ENCODE measurements around the gene PTH1R.

The PTH1R gene

DNA sequence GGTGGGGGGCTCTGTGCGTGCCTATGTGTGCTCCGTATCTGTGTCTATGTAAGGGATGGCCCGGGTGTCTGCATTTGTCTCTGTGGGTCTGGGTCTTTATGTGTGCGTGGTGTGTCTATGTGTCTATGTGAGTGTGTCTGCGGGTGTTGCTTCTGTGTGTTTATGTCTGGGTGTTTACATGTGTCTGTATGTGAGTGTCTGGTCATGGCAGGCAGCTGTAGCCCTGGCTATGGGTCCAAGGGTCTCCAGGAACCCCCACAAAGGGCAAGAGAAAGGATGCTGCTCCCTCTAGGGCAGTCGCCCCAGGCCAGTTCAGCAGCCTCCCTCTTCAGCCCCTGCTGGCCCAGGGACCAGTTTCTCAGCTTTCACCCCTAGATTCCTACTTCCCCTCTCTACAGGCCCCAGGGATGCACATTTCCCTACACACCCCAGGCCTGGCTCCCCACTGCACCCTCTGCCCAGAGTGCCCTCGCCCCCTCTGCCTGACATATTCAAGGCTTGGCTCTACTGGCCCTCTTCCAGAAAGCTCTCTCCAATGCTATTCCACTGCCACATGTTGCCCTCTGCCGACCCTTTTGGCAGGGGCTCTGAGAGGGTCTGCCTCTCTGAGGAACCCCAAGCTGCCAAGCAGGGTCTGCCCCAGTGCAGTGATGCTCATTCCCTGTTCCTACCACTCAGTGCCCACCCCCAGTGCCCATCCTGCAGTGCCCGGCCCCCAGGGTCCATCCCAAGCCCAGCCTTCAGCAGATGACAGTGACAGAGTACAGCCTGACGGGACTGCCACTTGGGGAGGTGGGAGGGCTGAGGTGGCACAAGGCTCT is 13.2 kb upstream of the PTH1R start:
- DNase-seq (ENCODE audit: low read depth in 2 of 2), result no peak

DNA sequence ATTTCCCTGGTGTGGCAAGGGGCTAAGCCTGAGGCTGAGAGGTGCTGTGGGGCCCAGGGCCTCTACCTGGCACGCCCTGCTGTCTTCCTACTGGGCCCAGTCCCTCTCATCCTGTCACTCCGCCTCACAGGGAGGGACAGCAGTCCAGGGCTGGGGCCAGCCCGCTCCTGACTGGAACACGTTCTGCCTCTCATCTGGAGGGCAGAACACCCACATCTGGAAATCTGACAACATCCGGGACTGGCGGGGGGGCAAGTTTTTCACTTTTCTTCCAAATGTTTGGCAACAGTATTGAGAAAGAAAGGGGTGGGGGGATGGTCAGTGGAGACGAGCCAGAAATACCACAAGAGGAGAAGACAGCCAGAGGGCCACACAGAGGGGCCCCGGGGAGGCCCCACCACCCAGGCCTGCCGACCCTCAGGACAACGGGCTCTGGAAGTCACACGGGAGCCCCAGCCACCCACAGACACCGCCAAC is 12.5 kb upstream of the PTH1R start:
- DNase-seq (ENCODE audit: low read depth in 2 of 2), result no peak

DNA sequence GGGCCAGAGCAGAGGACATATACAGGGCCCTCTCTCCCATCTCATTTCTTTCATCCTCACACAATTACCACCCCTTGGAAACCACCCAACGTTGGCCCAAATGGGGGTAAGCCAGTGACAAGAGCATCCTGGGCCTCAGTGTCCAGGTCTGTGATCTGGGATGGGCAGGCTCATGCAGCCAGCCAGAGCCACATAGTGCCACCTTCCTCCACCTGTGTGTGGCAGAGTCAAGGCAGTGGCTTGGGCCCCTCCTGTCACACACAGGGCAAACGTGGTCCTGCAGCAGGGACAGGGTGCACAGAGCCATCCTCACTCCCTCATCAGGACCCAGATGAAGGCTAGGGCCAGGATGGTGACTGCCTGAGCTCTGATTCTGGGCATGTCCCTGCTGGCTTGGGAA is 12.0 kb upstream of the PTH1R start:
- no peak for DNase-seq (ENCODE audit: low read depth in 2 of 2)

DNA sequence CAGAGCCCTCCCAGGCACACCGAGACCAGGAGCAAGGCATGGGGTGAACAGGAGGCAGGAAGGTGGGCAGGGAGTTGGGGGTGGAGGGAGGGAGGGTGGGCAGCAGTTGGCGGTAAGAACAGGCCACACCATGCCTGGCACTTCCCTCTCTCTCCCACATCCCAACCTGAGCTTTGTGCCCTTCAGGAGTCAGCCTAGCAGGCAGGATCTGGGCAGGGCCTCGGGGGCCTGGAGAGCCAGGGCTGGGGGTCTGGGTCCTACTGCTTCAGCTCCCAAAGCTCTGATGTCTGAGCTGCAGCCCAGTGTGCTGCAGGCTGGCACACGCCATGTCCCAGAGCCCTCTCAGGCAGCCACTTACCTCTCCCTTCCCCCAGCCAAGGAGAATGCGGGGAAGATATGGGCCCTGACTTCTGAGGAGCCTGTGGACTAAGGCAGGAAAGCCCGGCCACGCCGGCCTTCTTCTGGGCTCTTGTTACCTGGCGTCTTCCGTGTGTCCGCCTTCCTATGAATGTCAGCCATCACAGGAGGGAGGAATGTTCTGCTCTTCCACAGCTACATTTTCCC is 11.4 kb upstream of the PTH1R start:
- no peak for DNase-seq (ENCODE audit: low read depth in 2 of 2)

DNA sequence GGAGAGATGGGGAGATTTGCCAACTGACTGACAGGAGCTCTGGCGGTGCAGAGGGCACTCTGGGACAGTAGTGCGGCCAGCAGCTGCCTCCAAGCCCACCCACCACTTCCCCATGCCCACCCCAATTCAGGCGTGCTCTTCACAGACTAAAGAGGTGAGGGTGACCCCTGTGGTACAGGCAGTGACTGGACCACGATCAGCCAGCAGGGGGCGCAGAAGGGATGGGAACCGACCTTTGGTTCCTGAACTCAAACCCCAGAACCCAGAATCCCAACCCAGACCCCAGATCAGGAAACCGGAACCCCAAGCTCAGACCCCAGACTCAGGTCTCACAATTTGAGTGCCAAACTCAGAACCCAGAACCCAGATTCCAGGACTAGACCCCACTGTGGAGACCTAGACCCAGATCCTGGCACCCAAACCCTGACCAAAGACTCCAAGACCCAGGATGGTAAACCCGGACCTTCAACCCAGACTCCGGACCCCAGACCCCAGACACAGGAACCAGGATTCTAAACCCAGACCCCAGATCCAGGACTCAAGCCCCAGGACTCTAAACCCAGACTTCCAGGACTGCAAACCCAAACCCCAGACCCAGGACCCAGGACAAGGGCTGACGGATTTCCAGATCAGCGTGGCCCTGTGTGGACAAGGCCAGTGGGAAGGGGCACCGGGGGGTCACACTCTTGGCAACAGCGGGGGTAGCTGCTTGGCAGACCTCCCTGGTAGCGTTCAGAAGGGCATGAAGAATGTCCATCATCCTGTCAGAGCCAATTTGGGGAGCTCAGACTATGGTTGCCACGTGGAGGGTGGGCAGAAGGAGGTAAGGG is 10.6 kb upstream of the PTH1R start:
- DNase-seq (ENCODE audit: low read depth in 2 of 2), result peak; percentile 63 to 66

DNA sequence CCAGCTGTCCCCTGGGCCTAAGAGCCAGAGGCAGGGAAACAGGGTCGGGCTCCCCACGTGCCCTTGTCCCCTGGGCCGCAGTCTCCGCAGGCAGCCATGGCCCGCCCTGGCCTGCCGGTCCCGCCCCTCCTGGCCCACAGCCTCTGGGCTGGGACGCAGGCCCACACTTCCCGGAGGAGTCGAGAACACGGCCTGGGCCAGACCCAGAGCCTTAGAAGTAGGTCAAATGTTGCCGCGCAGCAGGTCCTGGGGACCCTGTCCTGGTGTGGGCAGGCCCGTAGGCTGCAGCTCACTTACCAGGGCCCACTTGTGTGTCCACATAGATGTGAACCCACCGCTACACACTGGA is 10.0 kb upstream of the PTH1R start:
- DNase-seq (ENCODE audit: low read depth in 2 of 2), result no peak

DNA sequence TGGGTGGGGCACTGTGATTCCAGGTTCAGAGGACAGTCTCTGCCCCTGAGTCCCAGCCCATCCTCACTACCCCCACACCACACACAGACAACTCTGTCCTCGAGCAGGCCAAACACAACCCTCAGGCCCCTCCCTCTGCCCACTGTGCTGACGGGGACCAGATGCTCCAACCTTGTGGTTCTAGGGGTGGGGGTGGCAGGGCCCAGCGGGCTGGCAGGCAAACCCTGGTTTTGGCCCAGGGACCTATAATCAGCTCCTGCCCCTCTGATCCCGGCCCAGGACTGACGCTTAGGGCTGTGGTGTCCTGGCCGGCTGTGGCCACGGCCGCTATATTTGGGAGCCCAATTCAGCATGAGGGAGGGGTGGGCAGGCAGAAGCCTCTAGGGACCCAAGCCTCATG is 9.2 kb upstream of the PTH1R start:
- DNase-seq (ENCODE audit: low read depth in 2 of 2), result no peak

DNA sequence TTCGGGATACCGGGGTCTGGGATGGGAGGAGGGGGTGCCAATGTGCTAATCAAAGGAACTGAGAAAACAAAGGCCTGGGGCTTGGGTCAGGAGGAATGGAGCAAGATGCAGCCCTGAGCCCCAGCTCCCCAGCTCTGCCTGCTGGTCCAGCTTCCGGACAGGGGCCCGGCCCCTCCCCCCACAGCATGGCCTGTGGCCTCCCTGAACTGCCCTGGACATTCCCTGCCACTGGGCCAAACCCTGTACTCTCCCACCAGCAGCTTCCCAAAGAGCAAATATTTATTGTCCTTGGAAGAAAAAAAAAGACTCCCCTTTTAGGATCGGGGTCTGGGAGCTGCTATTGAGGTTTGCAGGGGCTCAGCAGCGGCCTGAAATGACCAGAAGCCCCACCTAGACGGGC is 8.6 kb upstream of the PTH1R start:
- no peak for DNase-seq (ENCODE audit: low read depth in 2 of 2)

DNA sequence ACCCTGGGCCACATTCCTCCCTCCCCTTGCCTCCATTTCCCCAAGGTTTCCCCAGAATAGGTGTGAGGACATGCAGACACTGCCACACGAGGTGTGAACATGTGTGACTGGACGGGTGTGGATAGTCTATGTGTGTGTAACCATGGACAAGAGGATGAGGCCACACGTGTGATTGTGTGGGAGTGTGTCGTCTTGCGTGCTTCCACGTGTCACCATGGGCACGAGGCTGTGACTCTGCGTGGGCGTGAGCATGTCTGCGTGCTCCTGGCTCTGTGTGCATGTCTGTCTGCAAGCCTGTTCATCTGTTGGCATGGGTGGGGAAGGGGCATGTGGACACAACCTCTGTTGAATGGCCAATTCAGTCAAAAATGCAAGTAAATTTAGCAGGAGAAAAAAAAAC is 8.1 kb upstream of the PTH1R start:
- no peak for DNase-seq (ENCODE audit: low read depth in 2 of 2)

DNA sequence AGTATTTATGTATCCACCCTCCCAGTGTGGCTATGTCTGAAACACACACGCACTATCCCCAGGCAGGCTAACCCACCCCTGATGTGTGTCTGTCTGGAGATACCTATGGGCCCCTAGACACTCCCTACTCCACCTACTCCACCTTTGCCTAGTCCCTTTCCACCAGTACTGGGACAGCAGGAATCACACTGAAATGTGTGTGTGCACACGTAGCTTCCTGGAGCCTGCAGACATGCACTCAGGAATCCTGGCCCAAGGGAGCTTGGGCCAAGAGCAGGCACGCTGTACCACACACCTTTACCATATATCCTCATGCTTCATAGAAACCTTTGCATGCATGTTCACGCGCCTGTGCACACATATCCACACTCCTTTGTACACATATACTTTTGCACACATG is 6.9 kb upstream of the PTH1R start:
- no peak for DNase-seq (ENCODE audit: low read depth in 2 of 2)

DNA sequence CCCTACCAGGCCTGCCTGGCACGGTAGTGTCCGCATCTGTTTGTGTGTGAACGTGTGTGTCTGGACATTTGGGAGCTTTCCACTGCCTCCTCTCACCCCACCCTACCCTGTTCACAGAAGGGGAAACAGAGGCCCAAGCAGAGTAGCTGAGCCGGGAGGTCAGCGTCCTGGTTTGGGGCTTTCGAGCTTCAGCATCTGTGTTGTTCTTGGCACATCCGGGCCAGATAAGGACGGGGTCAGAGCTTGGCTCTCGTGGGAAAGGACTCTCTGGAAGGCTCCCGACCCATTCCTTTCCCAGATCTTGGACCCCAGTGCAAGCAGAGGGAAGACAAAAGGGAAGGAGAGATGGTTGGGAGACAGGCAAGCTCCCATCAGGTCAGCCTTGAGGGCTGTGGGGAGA is 6.3 kb upstream of the PTH1R start:
- no peak for DNase-seq (ENCODE audit: low read depth in 2 of 2)

DNA sequence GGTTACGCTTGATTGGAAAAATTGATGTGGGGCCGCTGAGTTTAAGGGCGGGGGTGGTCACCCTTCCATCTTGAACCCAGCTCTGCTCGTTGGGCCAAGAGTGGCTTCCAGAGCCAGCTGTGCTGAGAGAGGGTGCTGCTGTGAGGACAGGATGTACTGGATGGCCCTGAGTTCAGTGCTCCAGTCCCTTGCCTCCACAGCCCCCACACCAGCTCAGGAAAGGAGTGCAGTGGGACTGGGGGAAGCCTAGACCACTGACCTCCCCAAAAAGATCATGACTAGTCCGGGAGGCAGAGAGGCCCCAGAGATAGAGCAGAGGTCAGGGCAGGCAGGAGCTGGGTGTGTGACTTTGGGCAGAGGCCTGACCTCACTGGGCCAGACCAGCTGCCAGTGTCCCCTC is 4.0 kb upstream of the PTH1R start:
- DNase-seq (ENCODE audit: low read depth in 2 of 2), result no peak

DNA sequence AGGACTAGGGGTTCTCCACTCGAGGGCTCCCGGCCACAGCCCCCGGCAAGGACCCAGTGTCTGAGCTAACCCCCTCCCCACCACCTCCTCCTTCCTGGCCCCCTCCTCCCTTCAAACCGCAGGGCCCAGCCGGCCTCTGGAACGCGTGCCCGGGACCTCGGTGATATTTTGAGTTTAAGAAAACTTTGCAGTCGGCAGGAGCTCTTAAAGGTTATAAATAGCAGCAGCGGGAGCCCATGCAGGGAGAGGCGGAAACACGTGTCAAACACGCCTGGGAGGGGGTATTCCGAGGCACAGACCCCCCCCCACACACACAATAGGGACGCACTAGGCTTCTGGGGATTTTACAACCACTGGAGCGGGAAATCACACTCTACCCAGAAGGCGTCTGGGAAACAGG is 3.1 kb upstream of the PTH1R start:
- no peak for DNase-seq (ENCODE audit: low read depth in 2 of 2)

DNA sequence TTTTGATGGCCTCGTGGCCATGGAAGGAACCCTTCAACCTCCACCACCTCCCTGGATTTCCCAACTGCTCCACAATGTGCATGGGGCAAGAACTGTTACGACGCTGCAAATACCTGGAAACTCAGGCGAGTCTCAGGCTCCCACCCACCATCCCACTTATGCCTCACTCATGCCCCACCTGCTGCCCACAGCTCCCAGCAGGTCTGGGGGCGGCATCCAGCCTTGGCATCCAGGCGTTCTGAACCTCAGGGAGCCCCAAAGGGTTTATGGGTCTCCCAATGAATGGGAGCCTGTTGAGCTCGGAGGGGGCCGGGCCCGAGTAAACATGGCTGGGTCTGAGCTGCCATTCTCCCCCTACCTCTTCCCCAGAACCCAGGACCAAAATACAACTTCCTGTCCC is 2.0 kb upstream of the PTH1R start:
- DNase-seq (ENCODE audit: low read depth in 2 of 2), result no peak

DNA sequence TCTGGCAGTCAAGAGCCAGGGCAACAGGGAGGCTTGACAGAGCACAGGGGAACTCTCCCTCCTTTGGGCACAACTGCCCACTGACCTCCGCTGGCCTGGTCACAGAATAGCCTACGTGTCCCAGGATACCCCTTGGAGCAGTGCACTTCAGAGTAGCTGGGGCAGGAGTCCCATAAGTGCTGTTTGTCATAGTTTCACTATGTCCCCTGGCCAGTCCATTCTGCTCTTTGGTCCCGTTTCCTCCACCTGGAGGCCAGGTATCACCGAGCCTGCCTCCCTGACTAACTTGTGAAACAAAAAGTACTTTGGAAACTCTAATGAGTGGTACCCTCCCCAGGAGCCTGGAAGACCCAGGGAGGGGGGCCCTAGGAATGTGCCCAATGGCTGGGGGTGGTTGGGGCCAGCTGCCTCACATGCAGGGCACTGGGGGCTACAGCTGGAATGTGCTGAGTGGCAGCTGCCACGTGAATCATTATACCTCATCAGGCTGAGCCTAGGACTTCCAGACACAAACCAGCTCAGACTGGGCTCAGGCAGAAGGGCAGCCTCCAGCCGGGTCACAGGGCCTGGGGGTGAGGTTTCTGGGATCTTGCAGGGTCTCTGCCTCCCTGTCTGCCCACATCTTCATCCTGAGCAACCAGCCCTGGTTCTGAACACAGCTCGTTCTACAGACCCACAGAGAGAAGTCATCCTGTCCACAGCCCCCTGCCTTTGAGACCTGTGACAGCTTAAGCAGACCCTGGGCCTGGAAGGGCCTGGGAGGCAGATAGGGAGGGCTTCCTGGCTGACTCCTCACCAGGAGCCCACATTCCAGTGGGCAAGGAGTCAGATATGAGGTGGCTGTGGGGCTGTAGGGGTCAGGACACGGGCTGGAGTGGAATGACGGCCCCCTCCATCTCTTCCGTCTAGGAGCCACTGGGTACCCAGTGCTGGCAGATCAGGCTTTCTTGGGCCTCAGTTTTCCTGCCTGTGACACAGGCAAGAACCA is 914 bp upstream of the PTH1R start:
- no peak for DNase-seq (ENCODE audit: low read depth in 2 of 2)

DNA sequence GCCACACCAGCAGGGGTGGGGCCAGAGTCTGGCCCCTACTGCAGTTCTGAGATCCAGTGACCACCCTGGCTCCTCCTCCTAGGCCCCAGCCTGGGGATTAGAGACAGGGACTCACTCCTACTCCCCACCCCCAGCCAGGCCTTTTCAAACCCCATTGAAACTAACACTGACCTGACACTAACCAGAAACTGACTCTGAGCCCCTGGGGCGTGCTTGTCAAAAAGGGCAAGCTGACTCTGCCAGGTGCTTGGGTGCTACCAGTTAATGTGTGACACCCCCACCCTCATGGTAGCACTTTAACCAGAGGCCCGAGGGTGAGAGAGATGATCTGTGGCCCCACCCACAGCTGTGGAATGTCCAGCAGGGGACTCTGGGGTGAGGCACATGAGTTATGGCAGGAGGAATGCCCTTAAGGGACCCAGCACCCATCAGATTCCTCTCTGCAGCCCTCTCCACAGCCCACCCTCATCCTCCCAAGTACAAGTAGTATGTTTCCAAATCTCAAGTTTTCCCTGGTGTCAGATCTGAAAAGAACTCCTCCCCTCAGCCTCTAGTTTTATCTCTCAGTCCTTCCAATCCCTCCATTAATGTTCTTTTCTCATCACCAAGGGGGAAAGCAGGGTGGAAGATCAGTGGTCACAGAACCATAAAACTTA is 1.4 kb downstream of the PTH1R start:
- DNase-seq (ENCODE audit: low read depth in 2 of 2), result no peak

DNA sequence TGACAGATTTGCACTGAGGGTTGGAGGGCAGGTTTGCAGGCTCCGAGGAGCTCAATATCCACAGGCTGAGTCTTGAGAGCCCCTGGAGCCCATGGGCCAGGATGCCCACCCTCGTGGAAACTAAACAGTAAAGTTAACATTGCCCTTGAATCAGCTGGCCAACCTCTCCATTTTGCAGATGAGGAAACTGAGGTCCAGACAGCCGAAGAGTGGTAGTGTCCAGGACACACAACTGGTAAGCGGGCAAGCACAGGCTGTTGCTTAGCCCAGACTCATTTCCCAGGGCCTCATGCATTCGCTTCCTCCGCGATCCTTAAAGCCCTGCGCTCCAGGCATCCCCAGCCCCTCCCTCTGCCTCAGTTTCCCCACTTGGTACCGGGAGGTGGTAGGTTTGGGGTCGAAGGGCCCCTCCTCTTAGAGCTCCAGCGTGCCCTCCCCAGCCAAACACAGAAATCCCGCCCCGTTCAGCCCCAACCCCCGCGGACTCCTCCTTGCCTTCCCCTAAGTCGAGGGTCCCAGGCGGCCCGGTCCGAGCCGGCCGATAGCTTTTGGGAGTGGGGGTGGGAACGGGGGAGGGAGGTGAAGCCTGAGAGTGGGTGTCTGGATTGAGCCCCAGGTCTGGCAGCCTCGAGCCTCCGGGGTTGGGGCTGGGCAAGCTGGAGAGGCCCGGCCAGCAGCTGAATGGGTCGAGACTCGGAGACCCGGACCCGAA is 3.5 kb downstream of the PTH1R start:
- DNase-seq (ENCODE audit: low read depth in 2 of 2), result no peak

DNA sequence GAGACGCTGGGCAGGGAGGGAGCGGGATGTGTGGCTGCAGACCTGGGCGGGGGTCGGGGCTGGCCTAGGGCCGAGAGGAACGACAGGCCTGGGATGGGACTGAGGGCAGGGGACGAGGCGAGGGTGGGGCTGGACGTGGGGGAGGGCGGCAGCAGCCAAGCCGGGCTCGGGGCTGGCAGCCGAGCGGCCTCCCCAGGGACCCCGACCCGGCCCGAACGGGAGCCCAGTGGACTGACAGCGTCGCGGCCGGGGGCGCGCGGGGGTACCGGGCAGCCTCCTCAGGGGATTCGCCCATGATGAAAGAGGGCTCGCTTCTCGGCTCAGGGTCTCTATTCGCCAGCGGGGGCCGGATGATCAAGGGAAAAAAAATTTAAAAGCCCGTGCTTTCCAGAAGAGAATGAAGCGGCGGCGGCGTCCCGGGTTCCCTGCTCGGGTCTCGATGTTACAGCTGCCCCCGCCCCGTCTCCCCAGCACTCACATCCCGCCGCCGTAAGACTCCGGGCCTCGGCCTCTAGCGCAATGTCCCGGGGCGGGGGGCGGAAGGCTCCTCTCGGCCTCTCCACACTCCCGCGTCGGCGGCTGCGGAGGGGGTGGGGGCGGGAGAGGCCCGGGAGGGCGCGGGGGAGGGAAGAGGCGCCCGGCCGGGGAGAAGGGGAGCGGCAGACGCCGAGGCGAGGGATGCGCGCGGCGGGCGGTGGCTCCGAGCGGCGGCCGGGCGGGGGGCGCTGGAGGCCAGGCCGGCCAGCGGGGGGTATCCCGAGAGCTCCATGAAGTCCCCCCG is 4.3 kb downstream of the PTH1R start:
- DNase-seq (ENCODE audit: low read depth in 2 of 2), result no peak

DNA sequence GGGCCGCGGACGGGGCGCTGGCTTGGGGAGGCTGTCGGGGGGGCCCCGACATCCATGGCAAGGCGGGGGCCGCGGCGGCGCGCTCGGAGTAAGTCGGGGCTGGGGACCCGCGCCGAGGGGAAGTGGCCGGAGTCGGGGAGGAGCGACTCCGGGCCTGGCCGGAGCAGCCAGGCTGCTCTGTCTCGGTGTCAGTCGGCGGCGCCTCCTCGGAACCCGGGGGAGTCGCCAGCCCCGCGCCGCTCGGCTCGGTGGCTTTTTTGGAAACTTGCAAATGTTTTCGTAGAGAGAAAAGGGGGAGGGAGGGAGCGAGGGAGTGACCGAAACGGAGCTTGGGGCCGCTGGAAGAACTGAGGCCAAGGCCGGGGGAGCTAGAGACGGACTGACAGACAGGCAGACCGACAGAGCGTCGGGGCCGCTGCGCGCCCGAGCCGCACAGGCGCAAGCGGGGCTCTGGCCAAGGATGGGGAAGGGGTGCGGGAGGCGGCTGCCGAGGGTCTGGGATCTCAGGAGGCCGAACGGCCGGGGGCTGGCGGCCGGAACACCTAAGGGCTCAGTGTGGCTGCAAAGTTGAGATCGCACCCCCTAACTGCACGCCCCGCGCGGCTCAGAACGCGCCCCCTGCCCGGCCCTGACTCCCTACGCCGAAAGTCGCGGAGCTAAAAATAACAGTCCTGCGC is 5.0 kb downstream of the PTH1R start:
- no peak for DNase-seq (ENCODE audit: low read depth in 2 of 2)

Measured in stimulated activated CD8-positive, alpha-beta memory T cell treated with anti-CD3 and anti-CD28 coated beads, Interleukin-7, amount 100 ng/mL, for 4 hours (primary cell).